Trophoblast cell (in vitro differentiated cells and primary cell): ENCODE measurements around the gene DAZAP1.

ENCODE experiments used
- DNase-seq, 2 donors: peaks; one replicate each; pipeline ENCODE4 v3.0.0-alpha.2; 2016
- H2AFZ ChIP-seq: 2 replicates; pipeline ENCODE4 v1.6.1; 2013; ENCODE audit warnings: low read length, moderate library complexity, mild to moderate bottlenecking; ENCODE audit not compliant: insufficient read depth, poor library complexity
- H2AK5ac ChIP-seq: 2 replicates; pipeline ENCODE4 v1.6.1; 2013; ENCODE audit warnings: mild to moderate bottlenecking, low read length
- H2BK120ac ChIP-seq: 2 replicates; pipeline ENCODE4 v1.6.1; 2013; ENCODE audit warnings: low read length, mild to moderate bottlenecking, moderate library complexity; ENCODE audit not compliant: insufficient read depth, poor library complexity
- H2BK12ac ChIP-seq: 2 replicates; pipeline ENCODE4 v1.6.1; 2013; ENCODE audit warnings: mild to moderate bottlenecking, low read length, moderate library complexity
- H2BK5ac ChIP-seq: 2 replicates; pipeline ENCODE4 v1.6.1; 2013; ENCODE audit warnings: low read length, low read depth, moderate library complexity, mild to moderate bottlenecking; ENCODE audit not compliant: poor library complexity
- H3K14ac ChIP-seq: 2 replicates; pipeline ENCODE4 v1.6.1; 2013; ENCODE audit warnings: mild to moderate bottlenecking, low read length
- H3K18ac ChIP-seq: 2 replicates; pipeline ENCODE4 v1.6.1; 2013; ENCODE audit warnings: mild to moderate bottlenecking, low read length
- H3K23ac ChIP-seq: 2 replicates; pipeline ENCODE4 v1.6.1; 2013; ENCODE audit warnings: low read length
- H3K27ac ChIP-seq: 2 replicates; pipeline ENCODE4 v1.5.1; 2013; ENCODE audit warnings: low read depth, mild to moderate bottlenecking, inconsistent platforms, low read length, moderate library complexity
- H3K27me3 ChIP-seq: 2 replicates; pipeline ENCODE4 v1.6.1; 2013; ENCODE audit warnings: inconsistent platforms, mild to moderate bottlenecking, low read length, moderate library complexity; ENCODE audit not compliant: insufficient read depth
- H3K36me3 ChIP-seq, 2 experiments: 1 replicate in 1 of 2; 2 replicates in 1 of 2; pipeline ENCODE4 v1.6.1; 2013; ENCODE audit warnings: low read length in 2 of 2, mild to moderate bottlenecking in 2 of 2, moderate library complexity in 1 of 2; ENCODE audit not compliant: insufficient read depth in 2 of 2, control insufficient read depth in 1 of 2
- H3K4ac ChIP-seq: 2 replicates; pipeline ENCODE4 v1.6.1; 2013; ENCODE audit warnings: low read depth, mild to moderate bottlenecking, low read length, moderate library complexity
- H3K4me1 ChIP-seq, 2 experiments: 1 replicate in 1 of 2; 2 replicates in 1 of 2; pipeline ENCODE4 v1.6.1; 2013; ENCODE audit warnings: low read length in 2 of 2, mild to moderate bottlenecking in 2 of 2, moderate library complexity in 1 of 2; ENCODE audit not compliant: insufficient read depth in 2 of 2, control insufficient read depth in 1 of 2
- H3K4me2 ChIP-seq: 2 replicates; pipeline ENCODE4 v1.6.1; 2013; ENCODE audit warnings: inconsistent platforms, mild to moderate bottlenecking, low read length, moderate library complexity
- H3K4me3 ChIP-seq: 2 replicates; pipeline ENCODE4 v1.5.1; 2013; ENCODE audit warnings: mild to moderate bottlenecking, low read depth, low read length, inconsistent platforms
- H3K79me1 ChIP-seq: one replicate; pipeline ENCODE4 v1.6.1; 2013; ENCODE audit warnings: low read length
- H3K79me2 ChIP-seq: 2 replicates; pipeline ENCODE4 v1.6.1; 2013; ENCODE audit warnings: low read length, mild to moderate bottlenecking; ENCODE audit not compliant: control insufficient read depth, insufficient read depth, poor library complexity
- H3K9ac ChIP-seq: 2 replicates; pipeline ENCODE4 v1.6.1; 2013; ENCODE audit warnings: mild to moderate bottlenecking, low read length
- H3K9me3 ChIP-seq: 2 replicates; pipeline ENCODE4 v1.6.1; 2013; ENCODE audit warnings: low read depth, mild to moderate bottlenecking, control low read depth, inconsistent platforms, low read length; ENCODE audit not compliant: insufficient read depth
- H4K12ac ChIP-seq: 2 replicates; pipeline ENCODE4 v1.6.1; 2013; ENCODE audit warnings: low read depth, mild to moderate bottlenecking, low read length, moderate library complexity
- H4K8ac ChIP-seq: 2 replicates; pipeline ENCODE4 v1.6.1; 2013; ENCODE audit warnings: low read depth, mild to moderate bottlenecking, low read length, moderate library complexity
- H4K91ac ChIP-seq: one replicate; pipeline ENCODE4 v1.6.1; 2013; ENCODE audit warnings: low read depth, mild to moderate bottlenecking, low read length, moderate library complexity
- WGBS: extraction: QIAGEN DNeasy Blood & Tissue Kit; methylation state at CpG from one replicate; pipeline ENCODE4 v1.1.7; 2013; ENCODE audit warnings: missing lambda C conversion rate; ENCODE audit not compliant: insufficient read length, insufficient coverage; ENCODE audit errors: extremely low coverage; 5-methylcytosine and 5-hydroxymethylcytosine counted together

DAZAP1 gene

GRCh38 chr19:1373042-1373533 lies 34.3 kb upstream of the DAZAP1 start:
- H3K4me3 ChIP-seq = no peak overlapping the region

GRCh38 chr19:1373534-1374249 lies 33.7 kb upstream of the DAZAP1 start:
- no peak overlapping the region for H3K14ac ChIP-seq
- no peak overlapping the region for H3K23ac ChIP-seq
- H3K4ac ChIP-seq = no peak overlapping the region
- H4K8ac ChIP-seq = no peak overlapping the region
- no peaks in the 10 kb centered on the region for H3K79me2 ChIP-seq
- no peaks in the 10 kb centered on the region for H3K27me3 ChIP-seq
- H2AK5ac ChIP-seq = no peak overlapping the region
- no peak overlapping the region for H2BK120ac ChIP-seq
- H3K4me1 ChIP-seq = no peaks in the 10 kb centered on the region
- no peak overlapping the region for H3K4me2 ChIP-seq
- no CpG with 5 or more reads among the region's 22 CpGs for WGBS
- no peaks in the 10 kb centered on the region for H3K79me1 ChIP-seq
- no peak overlapping the region for H3K18ac ChIP-seq
- H2BK5ac ChIP-seq = no peak overlapping the region
- no peak overlapping the region for H3K9ac ChIP-seq
- H2AFZ ChIP-seq = no peak overlapping the region
- no peak overlapping the region for H3K4me3 ChIP-seq
- H3K9me3 ChIP-seq = peaks cover 5% of the 10 kb centered on the region
- no peak overlapping the region for H3K27ac ChIP-seq
- H3K36me3 ChIP-seq = peaks cover 65 to 68% of the 10 kb centered on the region in 2 experiments
- no peak for DNase-seq
- no peak overlapping the region for H4K12ac ChIP-seq
- no peak overlapping the region for H4K91ac ChIP-seq
- no peak overlapping the region for H2BK12ac ChIP-seq

More at GRCh38 chr19:1373042-1373533, 34.3 kb upstream of the DAZAP1 start:
- H3K79me1 ChIP-seq = no peaks in the 10 kb centered on the region
- no peak overlapping the region for H2AFZ ChIP-seq
- no CpG with 5 or more reads among the region's 20 CpGs for WGBS
- H3K4ac ChIP-seq = no peak overlapping the region
- peaks cover 5% of the 10 kb centered on the region for H3K9me3 ChIP-seq
- no peak overlapping the region for H3K18ac ChIP-seq
- H3K23ac ChIP-seq = no peak overlapping the region
- DNase-seq = no peak
- no peak overlapping the region for H2BK5ac ChIP-seq
- H4K91ac ChIP-seq = no peak overlapping the region
- no peaks in the 10 kb centered on the region for H3K79me2 ChIP-seq
- no peaks in the 10 kb centered on the region for H3K27me3 ChIP-seq
- no peak overlapping the region for H2BK120ac ChIP-seq
- no peak overlapping the region for H3K4me2 ChIP-seq
- H2AK5ac ChIP-seq = no peak overlapping the region
- no peak overlapping the region for H2BK12ac ChIP-seq
- H3K14ac ChIP-seq = no peak overlapping the region
- peaks cover 65 to 71% of the 10 kb centered on the region in 2 experiments for H3K36me3 ChIP-seq
- H4K12ac ChIP-seq = no peak overlapping the region
- no peak overlapping the region for H3K9ac ChIP-seq
- H4K8ac ChIP-seq = no peak overlapping the region
- H3K4me1 ChIP-seq = no peaks in the 10 kb centered on the region
- no peak overlapping the region for H3K27ac ChIP-seq

DNA sequence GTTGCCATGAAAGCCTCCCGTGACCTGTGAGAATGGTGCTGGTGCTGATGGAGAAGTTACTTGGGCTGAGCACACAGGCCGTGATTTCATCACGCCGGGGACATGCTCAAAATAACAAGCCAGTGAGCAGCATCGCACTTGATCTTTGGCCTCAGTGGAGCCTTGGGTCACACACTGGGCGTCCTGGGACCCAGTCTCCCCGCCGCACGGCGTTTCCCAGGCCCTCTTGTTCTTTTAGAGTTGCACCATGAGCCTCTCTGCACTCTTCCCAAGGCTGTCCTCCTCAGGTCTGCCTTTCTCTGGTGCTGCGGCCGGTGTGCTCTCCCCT lies 33.2 kb upstream of the DAZAP1 start:
- Histone ChIP-seq H3K27me3 (no peaks in the 10 kb centered on the region), H2BK5ac (no peak overlapping the region), H3K9ac (no peak overlapping the region), H3K4me1 (no peaks in the 10 kb centered on the region), H4K8ac (no peak overlapping the region), H3K4ac (no peak overlapping the region), H3K9me3 (peaks cover 6% of the 10 kb centered on the region), H4K91ac (no peak overlapping the region), H3K4me3 (no peak overlapping the region), H2AFZ (no peak overlapping the region), H3K27ac (no peak overlapping the region), H3K79me2 (no peaks in the 10 kb centered on the region), H3K4me2 (no peak overlapping the region), H2AK5ac (no peak overlapping the region), H3K79me1 (no peaks in the 10 kb centered on the region), H2BK12ac (no peak overlapping the region), H3K36me3 (peaks cover 59 to 64% of the 10 kb centered on the region in 2 experiments), H2BK120ac (no peak overlapping the region), H3K23ac (no peak overlapping the region), H3K18ac (no peak overlapping the region), H3K14ac (no peak overlapping the region), H4K12ac (no peak overlapping the region)
- no peak for DNase-seq
- WGBS = no CpG with 5 or more reads among the region's 12 CpGs

DNA sequence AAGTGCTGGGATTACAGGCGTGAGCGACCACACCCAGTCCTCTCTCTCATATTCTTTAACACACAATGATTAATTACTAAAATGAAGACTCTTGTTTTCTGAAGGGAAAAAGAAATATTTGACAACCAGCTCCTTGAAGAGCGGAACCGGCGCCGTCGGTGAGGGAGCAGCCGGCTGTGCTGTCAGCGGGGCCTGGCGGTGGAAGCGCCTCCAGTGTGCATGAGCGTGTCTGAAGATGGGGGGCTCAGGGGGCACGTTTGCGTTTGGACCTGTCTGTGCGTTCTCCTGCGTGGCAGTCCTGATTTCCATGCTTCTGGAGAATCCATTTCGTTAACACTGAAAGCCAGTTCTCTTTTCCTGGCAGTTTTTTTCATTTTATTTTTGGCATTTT lies 31.0 kb upstream of the DAZAP1 start:
- WGBS = no CpG with 5 or more reads among the region's 17 CpGs
- H3K9me3 ChIP-seq = peaks cover 6% of the 10 kb centered on the region

More for the DNA sequence above, 31.0 kb upstream of the DAZAP1 start:
- Histone ChIP-seq H3K79me2 (no peaks in the 10 kb centered on the region), H3K4me3 (no peak overlapping the region), H2BK5ac (no peak overlapping the region), H3K36me3 (peaks cover 39 to 42% of the 10 kb centered on the region in 2 experiments), H3K27me3 (no peaks in the 10 kb centered on the region), H3K4me1 (no peaks in the 10 kb centered on the region), H2AFZ (no peak overlapping the region), H3K14ac (no peak overlapping the region), H3K27ac (no peak overlapping the region), H3K79me1 (no peaks in the 10 kb centered on the region), H2AK5ac (no peak overlapping the region), H3K9ac (no peak overlapping the region), H4K8ac (no peak overlapping the region), H3K4ac (no peak overlapping the region), H2BK12ac (no peak overlapping the region), H4K12ac (no peak overlapping the region), H3K23ac (no peak overlapping the region), H2BK120ac (no peak overlapping the region), H3K18ac (no peak overlapping the region), H4K91ac (no peak overlapping the region), H3K4me2 (no peak overlapping the region)
- no peak for DNase-seq
